Loucy (cell line): ENCODE data around the gene KRTAP5-1.

Experiments
- CTCF ChIP-seq: fragments of 200-600 bp; sonication (generic); conservative IDR thresholded peaks from 2 replicates; pipeline ENCODE4 v1.5.1; 2014; ENCODE audit warnings: mild to moderate bottlenecking, antibody characterized with exemption, low read length
- EZH2phosphoT487 ChIP-seq: fragments of 200-600 bp; IDR thresholded peaks from 2 replicates; pipeline ENCODE4 v1.6.1; 2018; ENCODE audit warnings: antibody characterized with exemption, mild to moderate bottlenecking, moderate library complexity, borderline replicate concordance

GRCh38 chr11:1565904-1566247 lies 19.2 kb downstream of the KRTAP5-1 start:
- TF ChIP-seq EZH2phosphoT487 (no peak), CTCF (no peak)
